Breast epithelium (tissue), 3 donors: ENCODE results near the gene P2RX3.

Experiments
- POLR2A ChIP-seq: fragments of 450-650 bp; IDR thresholded peaks from one replicate; pipeline ENCODE4 v1.6.1; 2016; ENCODE audit warnings: antibody characterized with exemption, mild to moderate bottlenecking, moderate library complexity
- POLR2AphosphoS5 ChIP-seq, 3 donors: sonication (generic); formaldehyde crosslinking; IDR thresholded peaks; one replicate each; pipeline ENCODE4 v1.6.1; 2017; ENCODE audit warnings: antibody characterized with exemption in 3 of 3
- TF ChIP-seq, protein P1 (sequence below), 3 donors: fragments of 450-650 bp; IDR thresholded peaks; one replicate each; pipeline ENCODE4 v1.5.1; 2016 to 2017; ENCODE audit warnings: antibody characterized with exemption in 3 of 3, mild to moderate bottlenecking in 3 of 3, moderate library complexity in 3 of 3

GRCh38 chr11:57378186-57378585 is 40.0 kb downstream of the P2RX3 start:
- TF ChIP-seq, protein P1, sequence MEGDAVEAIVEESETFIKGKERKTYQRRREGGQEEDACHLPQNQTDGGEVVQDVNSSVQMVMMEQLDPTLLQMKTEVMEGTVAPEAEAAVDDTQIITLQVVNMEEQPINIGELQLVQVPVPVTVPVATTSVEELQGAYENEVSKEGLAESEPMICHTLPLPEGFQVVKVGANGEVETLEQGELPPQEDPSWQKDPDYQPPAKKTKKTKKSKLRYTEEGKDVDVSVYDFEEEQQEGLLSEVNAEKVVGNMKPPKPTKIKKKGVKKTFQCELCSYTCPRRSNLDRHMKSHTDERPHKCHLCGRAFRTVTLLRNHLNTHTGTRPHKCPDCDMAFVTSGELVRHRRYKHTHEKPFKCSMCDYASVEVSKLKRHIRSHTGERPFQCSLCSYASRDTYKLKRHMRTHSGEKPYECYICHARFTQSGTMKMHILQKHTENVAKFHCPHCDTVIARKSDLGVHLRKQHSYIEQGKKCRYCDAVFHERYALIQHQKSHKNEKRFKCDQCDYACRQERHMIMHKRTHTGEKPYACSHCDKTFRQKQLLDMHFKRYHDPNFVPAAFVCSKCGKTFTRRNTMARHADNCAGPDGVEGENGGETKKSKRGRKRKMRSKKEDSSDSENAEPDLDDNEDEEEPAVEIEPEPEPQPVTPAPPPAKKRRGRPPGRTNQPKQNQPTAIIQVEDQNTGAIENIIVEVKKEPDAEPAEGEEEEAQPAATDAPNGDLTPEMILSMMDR (IDR thresholded peaks at IDR 0.05): no peak
- TF ChIP-seq POLR2A (no peak), POLR2AphosphoS5 (IDR thresholded peaks at IDR 0.05) (no peak)
